Effector memory CD4-positive, alpha-beta T cell (primary cell): ENCODE measurements around the gene SPESP1.
"Not testable (repeated sequence)": the region's sequence is repeated elsewhere in the genome, so short reads cannot be mapped to it uniquely, and the experiment has no call there.

ENCODE experiments used
- DNase-seq, 3 donors: peaks; one replicate each; pipeline ENCODE4 v3.0.0-alpha.2; 2020
- H3K27ac ChIP-seq: 2 replicates; pipeline ENCODE4 v1.7.0; 2013; ENCODE audit warnings: mild to moderate bottlenecking, low read length, moderate library complexity; ENCODE audit not compliant: insufficient read depth, poor library complexity, severe bottlenecking
- H3K27me3 ChIP-seq: replicated peaks from 2 replicates; pipeline ENCODE4 v1.7.0; 2013; ENCODE audit warnings: mild to moderate bottlenecking, low read length; ENCODE audit not compliant: insufficient read depth, control insufficient read depth, poor library complexity, severe bottlenecking
- H3K36me3 ChIP-seq: 2 replicates; pipeline ENCODE4 v1.7.0; 2013; ENCODE audit warnings: mild to moderate bottlenecking, low read length, moderate library complexity; ENCODE audit not compliant: control insufficient read depth, insufficient read depth
- H3K4me1 ChIP-seq: 2 replicates; pipeline ENCODE4 v1.7.0; 2013; ENCODE audit warnings: low read length, mild to moderate bottlenecking; ENCODE audit not compliant: control insufficient read depth, insufficient read depth, poor library complexity, severe bottlenecking
- H3K4me3 ChIP-seq: 2 replicates; pipeline ENCODE4 v1.7.0; 2013; ENCODE audit warnings: low read length, low read depth, mild to moderate bottlenecking; ENCODE audit not compliant: insufficient read depth, poor library complexity, severe bottlenecking
- H3K9me3 ChIP-seq: 2 replicates; pipeline ENCODE4 v1.7.0; 2013; ENCODE audit warnings: mild to moderate bottlenecking, low read length, moderate library complexity; ENCODE audit not compliant: control insufficient read depth

Gene SPESP1

DNA sequence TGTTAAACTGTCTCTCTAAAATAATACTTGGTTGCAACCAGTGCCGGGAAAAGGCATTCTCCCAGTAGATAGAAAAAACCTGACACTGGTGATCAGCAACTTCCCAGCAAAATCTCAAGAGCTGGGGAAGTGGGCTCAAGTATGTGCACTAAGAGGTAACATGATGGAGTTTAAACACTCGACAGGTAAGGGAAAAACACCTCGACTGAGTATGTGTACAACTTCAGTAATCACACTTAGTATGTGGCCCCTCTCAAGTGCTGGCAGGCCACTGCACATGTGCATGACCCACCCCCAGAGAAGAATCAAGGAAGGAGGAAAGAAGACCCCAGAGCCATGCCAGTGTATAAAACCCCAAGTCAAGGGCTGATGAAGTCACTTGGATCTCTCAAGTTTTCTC, 27.4 kb downstream of the SPESP1 start:
- H3K27me3 ChIP-seq: peaks cover 3% of the 10 kb centered on the region
- no peaks in the 10 kb centered on the region for H3K9me3 ChIP-seq
- no peaks in the 10 kb centered on the region for H3K4me1 ChIP-seq
- no peaks in the 10 kb centered on the region for H3K36me3 ChIP-seq
- no peak for DNase-seq
- no peak overlapping the region for H3K4me3 ChIP-seq
- H3K27ac ChIP-seq: no peak overlapping the region

DNA sequence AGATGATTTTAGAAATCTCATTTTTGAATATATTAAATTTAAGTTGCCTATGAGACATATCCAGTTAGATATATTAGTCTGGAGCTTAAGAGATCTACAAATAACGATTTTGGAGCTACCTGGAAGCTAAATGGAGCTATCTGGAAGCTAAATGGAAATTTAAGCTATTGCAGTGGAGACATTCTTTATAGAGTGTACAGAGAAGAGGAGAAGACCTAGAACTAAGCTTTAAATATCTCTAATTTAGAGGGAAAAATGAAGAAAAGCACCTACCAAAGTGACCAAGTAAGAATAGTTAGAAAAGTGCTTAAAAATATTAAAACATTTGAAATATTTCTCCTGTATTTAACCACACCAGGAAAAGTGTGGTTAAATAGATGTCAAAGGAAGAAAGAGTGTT, 28.3 kb downstream of the SPESP1 start:
- Histone ChIP-seq H3K27ac (no peak overlapping the region), H3K4me3 (no peak overlapping the region), H3K27me3 (peaks cover 3% of the 10 kb centered on the region), H3K36me3 (no peaks in the 10 kb centered on the region), H3K4me1 (no peaks in the 10 kb centered on the region), H3K9me3 (no peaks in the 10 kb centered on the region)
- DNase-seq: no peak

DNA sequence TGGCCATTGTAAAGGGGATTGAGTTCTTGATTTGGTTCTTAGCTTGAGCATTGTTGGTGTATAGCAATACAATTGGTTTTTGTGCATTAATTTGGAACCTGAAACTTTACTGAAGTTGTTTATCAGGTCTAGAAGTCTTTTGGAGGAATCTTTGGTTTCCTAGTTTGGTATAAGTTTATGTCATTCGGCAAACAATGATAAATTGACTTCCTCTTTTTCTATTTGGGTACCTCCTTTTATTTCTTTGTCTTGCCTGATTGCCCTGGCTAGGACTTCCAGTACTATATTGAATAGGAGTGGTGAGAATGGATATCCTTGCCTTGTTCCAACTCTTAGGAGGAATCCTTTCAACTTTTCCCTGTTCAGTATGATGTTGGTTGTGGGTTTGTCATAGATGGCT, 32.1 kb downstream of the SPESP1 start:
- no peaks in the 10 kb centered on the region for H3K36me3 ChIP-seq
- no peak overlapping the region for H3K27ac ChIP-seq
- H3K4me1 ChIP-seq: no peaks in the 10 kb centered on the region
- no peaks in the 10 kb centered on the region for H3K9me3 ChIP-seq
- no peak for DNase-seq
- no peak overlapping the region for H3K4me3 ChIP-seq
- H3K27me3 ChIP-seq: peaks cover 3% of the 10 kb centered on the region

DNA sequence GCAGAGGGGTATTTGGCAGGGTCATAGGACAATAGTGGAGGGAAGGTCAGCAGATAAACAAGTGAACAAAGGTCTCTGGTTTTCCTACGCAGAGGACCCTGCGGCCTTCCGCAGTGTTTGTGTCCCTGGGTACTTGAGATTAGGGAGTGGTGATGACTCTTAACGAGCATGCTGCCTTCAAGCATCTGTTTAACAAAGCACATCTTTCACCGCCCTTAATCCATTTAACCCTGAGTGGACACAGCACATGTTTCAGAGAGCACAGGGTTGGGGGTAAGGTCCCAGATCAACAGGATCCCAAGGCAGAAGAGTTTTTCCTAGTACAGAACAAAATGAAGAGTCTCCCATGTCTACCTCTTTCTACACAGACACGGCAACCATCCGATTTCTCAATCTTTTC, 33.4 kb downstream of the SPESP1 start:
- not testable (repeated sequence) for H3K27ac ChIP-seq, H3K27me3 ChIP-seq, H3K9me3 ChIP-seq, H3K4me1 ChIP-seq, H3K36me3 ChIP-seq, H3K4me3 ChIP-seq, DNase-seq

DNA sequence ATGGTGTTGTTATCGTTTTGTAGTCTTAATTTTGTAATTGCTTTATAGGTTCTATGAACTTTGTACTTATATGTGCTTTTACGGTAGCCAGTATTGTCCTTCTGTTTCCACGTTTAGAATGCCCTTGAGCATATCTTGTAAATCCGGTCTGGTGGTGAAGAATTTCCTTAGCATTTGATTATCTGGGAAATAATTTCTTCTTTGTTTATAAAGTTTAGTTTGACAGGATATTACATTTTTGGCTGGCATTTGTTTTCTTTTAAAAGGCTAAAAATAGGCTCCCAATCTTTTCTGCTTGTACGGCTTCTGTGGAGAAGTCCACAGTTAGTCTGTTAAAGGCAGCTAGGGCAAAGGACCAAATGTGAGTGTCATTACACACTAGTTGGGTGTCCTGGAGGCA, 36.7 kb downstream of the SPESP1 start:
- DNase-seq: no peak
- Histone ChIP-seq H3K27ac (no peak overlapping the region), H3K4me1 (no peaks in the 10 kb centered on the region), H3K36me3 (no peaks in the 10 kb centered on the region), H3K9me3 (no peaks in the 10 kb centered on the region), H3K4me3 (no peak overlapping the region), H3K27me3 (no peaks in the 10 kb centered on the region)

DNA sequence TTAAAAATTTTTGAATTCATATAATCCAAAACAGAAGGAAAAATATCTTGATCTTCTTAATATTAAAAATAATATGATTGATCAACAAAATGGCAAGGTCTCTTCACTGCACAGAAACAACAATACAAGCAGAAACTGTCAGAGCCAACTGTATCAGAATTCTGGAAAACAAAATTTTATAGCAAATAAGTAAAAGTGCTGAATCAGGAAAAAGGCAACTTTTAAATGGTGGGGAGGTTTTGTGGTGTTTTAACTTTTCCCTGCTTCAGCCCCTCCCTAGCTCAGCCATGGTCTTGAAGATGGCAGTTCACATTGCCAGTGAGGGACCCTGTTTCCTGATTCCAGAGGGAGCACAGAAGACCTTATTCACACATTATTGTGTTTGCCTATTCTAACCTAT, 37.6 kb downstream of the SPESP1 start:
- Histone ChIP-seq H3K4me3 (no peak overlapping the region), H3K36me3 (no peaks in the 10 kb centered on the region), H3K27me3 (no peaks in the 10 kb centered on the region), H3K4me1 (no peaks in the 10 kb centered on the region), H3K27ac (no peak overlapping the region), H3K9me3 (no peaks in the 10 kb centered on the region)
- DNase-seq: no peak

DNA sequence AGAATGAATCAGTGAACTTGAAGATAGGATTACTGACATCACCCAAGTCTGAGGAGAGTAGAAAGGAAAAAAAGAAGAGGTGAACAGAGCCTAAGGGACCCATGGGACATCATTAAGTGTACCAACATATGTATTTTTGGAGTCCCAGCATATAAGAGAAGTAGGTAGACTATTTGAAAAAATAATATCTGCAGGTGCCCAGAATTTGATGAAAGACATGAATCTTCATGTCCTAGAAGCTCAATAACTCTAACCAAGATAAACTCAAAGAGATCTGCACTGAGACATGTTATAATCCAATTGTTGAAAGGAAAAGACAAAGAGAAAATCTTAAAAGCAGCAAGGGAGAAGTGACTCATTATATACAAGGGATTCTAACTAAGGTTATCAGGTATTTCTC, 39.0 kb downstream of the SPESP1 start:
- Histone ChIP-seq H3K9me3 (no peaks in the 10 kb centered on the region), H3K27ac (no peak overlapping the region), H3K4me1 (no peaks in the 10 kb centered on the region), H3K36me3 (no peaks in the 10 kb centered on the region), H3K4me3 (no peak overlapping the region), H3K27me3 (no peaks in the 10 kb centered on the region)
- no peak for DNase-seq

DNA sequence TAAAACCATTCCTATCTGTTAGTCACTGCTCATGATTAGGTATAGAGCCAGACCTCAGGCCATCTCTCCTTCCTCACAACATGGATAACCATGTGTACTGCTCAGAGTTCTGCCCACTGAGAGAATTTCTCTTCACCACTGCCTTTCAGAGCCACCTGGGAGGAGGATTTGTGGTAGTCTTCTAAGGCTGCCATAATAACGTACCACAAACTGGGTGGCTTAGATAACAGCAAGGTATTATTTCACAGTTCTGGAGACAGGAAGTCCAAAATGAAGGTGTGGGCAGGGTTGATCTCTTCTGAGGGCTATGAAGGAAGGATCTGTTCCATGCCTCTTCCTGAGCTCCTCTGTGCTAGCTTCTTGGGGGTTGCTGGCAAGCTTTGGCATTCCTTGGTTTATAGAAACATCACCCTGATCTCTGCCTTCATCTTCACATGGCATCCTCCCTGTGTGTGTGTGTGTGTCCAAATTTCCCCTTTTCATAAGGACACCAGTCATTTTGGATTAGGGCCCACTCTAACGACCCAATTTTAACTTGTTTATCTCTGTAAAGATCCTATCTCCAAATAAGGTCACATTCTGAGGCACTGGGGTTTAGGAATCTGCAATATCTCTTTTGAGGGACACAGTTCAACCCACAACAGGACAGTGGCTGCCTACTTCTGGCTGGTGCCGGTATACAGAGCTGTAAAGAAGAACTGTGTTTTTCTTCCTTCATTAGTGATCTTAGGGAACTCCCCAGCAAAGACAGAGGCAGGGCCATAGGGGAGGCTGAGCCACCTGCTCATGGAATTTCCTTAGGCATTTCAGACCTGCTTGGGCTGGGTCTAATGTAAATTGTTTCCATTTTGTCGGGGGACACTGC, 42.1 kb downstream of the SPESP1 start:
- no peaks in the 10 kb centered on the region for H3K9me3 ChIP-seq
- no peak overlapping the region for H3K27ac ChIP-seq
- no peak overlapping the region for H3K4me3 ChIP-seq
- H3K27me3 ChIP-seq: no peaks in the 10 kb centered on the region
- no peaks in the 10 kb centered on the region for H3K36me3 ChIP-seq
- H3K4me1 ChIP-seq: no peaks in the 10 kb centered on the region
- no peak for DNase-seq

DNA sequence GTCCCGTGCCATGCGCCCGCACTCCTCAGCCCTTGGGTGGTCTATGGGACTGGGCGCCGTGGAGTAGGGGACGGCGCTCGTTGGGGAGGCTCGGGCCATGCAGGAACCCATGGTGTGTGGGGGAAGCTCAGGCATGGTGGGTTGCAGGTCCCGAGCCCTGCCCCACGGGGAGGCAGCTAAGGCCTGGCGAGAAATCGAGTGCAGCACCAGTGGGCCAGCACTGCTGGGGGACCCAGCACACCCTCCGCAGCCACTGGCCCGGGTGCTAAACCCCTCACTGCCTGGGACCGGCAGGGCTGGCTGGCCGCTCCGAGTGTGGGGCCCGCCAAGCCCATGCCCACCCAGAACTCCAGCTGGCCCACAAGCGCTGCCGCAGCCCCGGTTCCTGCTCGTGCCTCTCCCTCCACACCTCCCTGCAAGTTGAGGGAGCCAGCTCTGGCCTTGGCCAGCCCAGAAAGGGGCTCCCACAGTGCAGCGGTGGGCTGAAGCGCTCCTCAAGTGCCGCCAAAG, 45.4 kb downstream of the SPESP1 start:
- H3K36me3 ChIP-seq, H3K27me3 ChIP-seq, H3K27ac ChIP-seq, DNase-seq, H3K9me3 ChIP-seq, H3K4me1 ChIP-seq, H3K4me3 ChIP-seq: not testable (repeated sequence)

DNA sequence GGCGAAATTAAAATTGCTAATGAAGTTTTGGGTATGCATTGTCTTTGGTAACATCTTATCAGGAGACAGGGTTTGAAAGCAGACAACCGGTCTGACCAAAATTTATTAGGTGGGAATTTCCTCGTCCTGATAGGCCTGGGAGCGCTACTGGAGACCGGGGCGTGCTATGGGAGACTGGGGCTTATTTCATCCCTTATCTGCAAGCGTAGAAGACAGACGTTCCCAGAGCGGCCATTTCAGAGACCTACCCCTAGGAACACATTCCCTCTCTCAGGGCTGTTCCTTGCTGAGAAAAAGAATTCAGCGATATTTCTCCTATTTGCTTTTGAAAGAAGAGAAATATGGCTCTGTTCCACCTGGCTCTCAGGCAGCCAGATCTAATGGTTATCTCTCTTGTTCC, 47.1 kb downstream of the SPESP1 start:
- not testable (repeated sequence) for DNase-seq, H3K9me3 ChIP-seq, H3K27ac ChIP-seq, H3K27me3 ChIP-seq, H3K4me1 ChIP-seq, H3K4me3 ChIP-seq, H3K36me3 ChIP-seq
